ENCODE measurements around the gene ALKBH5.

DNA sequence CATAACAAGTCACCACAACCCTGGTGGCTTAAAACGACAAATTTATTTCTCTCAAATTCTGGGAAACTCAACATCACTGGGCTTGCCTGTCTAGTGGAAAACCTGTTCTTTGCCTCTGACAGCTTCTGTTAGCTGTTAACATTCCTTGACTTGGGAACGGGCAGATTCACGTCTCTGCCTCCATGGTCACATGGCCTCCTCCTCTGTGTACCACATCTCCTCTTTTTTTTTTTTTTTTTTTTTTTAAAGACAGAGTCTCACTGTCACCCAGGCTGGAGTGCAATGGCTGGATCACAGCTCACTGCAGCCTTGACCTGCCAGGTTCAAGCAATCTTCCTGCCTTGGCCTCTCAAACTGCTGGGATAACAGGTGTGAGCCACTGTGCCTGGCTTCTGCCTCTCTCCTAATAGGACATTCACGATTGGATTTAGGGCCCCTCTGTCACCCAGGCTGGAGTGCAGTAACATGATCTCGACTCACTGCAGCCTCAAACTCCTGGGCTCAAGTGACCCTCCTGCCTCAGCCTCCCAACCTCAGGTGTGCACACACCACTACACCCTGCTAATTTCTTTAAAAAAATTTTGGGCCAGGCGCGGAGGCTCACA is 30.1 kb downstream of the ALKBH5 start:
- no peak for TF ChIP-seq CTCF (conservative IDR thresholded peaks at IDR 0.05; ENCODE audit: low read length)
- TF ChIP-seq EZH2phosphoT487 (IDR thresholded peaks at IDR 0.05; ENCODE audit: borderline replicate concordance, low read depth, low read length), result no peak

Data from OCI-LY7 (cell line).